GM10266 (cell line): ENCODE measurements around the gene CD247.

ENCODE experiments used
- DNase-seq: peaks from one replicate; pipeline ENCODE4 v3.0.0; 2012; ENCODE audit errors: extremely low spot score
- CTCF ChIP-seq: IDR thresholded peaks from 2 replicates; pipeline ENCODE4 v1.5.1; 2012; ENCODE audit warnings: mild to moderate bottlenecking, low read depth; ENCODE audit not compliant: control insufficient read depth, insufficient read depth; ENCODE audit errors: missing control alignments

Gene CD247

GRCh38 chr1:167467126-167467710 lies 51.1 kb downstream of the CD247 start:
- no peak for TF ChIP-seq CTCF
- no peak for DNase-seq

DNA sequence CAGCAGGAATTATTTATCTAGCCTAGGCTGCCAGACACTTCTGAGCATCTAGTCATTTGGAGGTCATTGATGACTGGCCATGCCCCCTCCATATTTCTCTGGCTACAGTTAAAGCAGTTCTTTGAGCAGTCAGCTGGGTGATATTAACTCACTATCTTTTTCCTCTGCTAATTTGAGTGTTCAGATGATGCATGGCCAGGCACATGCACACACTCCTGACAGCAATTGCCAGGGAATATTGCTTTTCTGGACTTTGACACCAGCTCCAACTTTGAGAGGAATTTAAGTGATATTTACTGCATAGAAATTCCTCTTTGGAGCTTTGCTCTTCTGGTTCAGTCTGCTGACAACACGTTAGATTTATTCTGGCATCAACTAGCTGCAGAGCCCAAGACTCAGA lies 52.6 kb downstream of the CD247 start:
- DNase-seq, result no peak
- TF ChIP-seq CTCF, result no peak

DNA sequence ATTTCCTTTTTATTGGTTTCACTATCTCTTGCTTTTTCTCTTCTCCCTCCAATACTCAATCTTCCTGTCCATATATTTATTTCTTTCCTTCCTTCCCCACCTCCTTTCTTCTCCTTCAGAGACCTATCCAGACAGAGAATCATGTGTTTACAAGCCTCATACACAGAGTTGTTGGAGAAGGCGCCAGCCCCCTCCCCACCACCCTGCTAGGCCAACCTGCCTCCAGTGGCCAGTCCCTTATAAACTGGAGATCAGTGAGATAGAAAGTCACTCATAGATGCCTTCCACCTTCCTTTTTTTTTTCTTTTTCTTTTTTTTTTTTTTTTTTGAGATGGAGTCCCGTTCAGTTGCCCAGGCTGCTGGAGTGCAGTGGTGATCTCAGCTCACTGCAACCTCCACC lies 53.3 kb downstream of the CD247 start:
- no peak for TF ChIP-seq CTCF
- DNase-seq, result no peak

DNA sequence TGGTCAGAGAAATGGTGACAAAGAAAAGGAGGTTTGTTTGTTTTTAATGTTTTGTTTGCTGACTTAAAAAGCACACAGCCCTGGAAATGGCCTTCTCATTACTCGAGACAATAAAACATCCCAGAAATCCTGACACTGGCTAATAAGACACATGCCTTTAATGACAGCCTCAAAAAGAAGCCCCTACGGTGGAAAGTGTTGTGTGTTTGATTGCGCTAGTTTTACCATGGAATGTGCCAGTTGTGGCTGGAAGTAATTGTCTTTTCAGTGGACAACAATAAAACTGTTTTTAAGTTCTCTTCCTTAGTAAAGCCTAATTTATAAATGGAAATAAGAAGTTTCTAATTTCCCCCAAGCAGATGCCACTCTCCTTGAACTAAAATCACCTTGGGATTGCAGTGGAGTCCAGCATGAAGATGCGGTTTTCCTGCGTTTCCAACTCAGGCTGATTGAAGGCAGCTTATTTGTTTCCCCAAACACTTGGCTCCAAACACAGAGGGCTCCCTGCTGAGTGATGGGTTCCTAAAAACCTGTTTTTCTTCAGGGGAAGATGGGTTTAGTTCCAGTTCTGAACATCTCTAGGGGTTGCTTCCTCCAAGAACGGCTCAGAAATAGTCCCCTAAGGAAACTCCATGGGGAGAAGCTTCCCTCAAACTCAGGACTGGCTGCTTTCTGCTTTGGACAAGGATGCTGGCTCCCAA lies 54.3 kb downstream of the CD247 start:
- TF ChIP-seq CTCF, result no peak
- no peak for DNase-seq

DNA sequence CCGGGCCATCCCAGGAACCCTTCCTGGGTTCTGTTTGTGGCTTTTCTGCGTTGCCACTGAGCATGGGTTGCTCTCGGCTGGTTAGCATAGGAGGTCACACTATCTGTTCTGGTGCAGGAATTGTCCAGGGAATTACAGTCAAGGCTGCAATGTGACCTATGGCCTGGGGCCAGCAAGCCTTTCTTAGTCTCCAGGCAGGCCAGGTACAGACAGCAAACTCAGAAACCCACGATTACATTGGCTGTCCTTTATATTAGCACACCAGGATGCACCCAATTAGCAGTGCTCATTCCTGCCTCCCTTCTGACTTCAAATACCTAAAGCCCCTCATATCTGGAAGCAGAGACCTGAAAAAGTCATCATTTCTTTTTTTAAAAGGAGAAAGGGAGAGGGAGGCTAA lies 55.2 kb downstream of the CD247 start:
- no peak for TF ChIP-seq CTCF
- DNase-seq, result no peak

DNA sequence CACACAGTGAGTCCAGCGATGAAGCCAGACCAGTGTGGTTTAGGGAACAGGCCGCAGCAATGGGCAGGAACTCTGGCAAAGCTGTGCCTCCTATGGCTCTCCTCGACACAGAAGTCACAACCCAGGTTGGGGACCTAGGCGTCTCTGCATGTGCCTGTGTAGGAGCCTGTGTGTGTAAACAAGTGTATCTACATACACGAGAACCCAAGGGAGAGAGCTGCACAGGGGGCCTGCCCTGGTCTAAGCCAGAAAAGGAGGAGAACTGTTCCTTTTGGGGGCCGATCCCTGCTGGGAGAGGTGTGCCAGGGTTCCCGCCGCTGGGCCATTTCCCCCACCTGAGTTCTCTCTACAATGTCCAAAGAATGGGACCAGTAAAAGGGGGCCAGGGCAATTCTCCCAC lies 56.0 kb downstream of the CD247 start:
- DNase-seq, result no peak
- no peak for TF ChIP-seq CTCF

DNA sequence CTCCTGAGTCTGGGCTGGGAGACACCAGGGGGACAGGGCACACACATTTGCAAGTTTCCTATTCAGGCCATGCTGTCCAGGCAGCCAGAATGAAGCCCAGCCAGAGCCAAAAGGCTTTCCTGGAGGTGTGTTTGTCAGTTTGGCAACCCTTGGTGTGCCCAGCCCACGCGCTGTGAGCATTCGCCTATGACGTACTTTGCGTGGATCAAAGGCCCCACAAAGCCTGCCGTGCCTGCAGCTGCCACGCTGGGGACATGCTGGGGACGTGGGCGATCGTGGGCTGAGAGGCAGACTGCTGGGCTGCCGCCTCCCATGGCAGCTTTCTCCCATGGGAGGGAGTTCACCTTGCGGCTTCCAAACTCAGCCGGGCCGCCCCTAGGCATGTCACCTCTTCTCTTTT lies 57.5 kb downstream of the CD247 start:
- no peak for DNase-seq
- no peak for TF ChIP-seq CTCF
